Caco-2 (cell line): Measurements from ENCODE around the gene CACNA1D. TPM values are rescaled to one million over a fixed set of nuclear protein-coding genes. Genes with fewer than 3 reads are reported as not detected.

Source experiments
- BruUV-seq: library from RNA; stranded (reverse); fragments of 400-500 nt; replicated peaks from 2 replicates; lab custom pipeline; 2021; lab: Mats Ljungman, UMichigan
- CTCF ChIA-PET: fragments of 300-600 bp; sonication (Branson Sonifier 250); formaldehyde crosslinking; loops from one replicate; lab custom pipeline; 2022; ENCODE audit warnings: antibody characterized with exemption; lab: Charles Lee
- POLR2A ChIA-PET: fragments of 300-600 bp; sonication (Branson Sonifier 250); formaldehyde crosslinking; loops from one replicate; lab custom pipeline; 2022; ENCODE audit warnings: antibody characterized with exemption; lab: Charles Lee
- DNase-seq, 2 experiments: peaks; one replicate each; pipeline versions ENCODE4 v3.0.0 to v3.0.0-alpha.2; 2020 to 2022
- H3K27me3 ChIP-seq: replicated peaks from 2 replicates; pipeline ENCODE4 v1.6.0; 2011; ENCODE audit warnings: low read length; ENCODE audit not compliant: control insufficient read depth, insufficient read depth
- H3K36me3 ChIP-seq: 2 replicates; pipeline ENCODE4 v1.5.1; 2011; ENCODE audit warnings: low read length; ENCODE audit not compliant: control insufficient read depth, insufficient read depth
- H3K4me1 ChIP-seq: fragments of 250-450 bp; sonication (Bioruptor Pico); 2 replicates; pipeline ENCODE4 v1.5.1; 2020; ENCODE audit warnings: mild to moderate bottlenecking
- H3K4me3 ChIP-seq: 2 replicates; pipeline ENCODE4 v1.5.1; 2011; ENCODE audit warnings: low read depth, mild to moderate bottlenecking, control low read depth, low read length
- H3K9me3 ChIP-seq: fragments of 250-450 bp; sonication (Bioruptor Pico); 2 replicates; pipeline ENCODE4 v1.5.1; 2020; ENCODE audit warnings: mild to moderate bottlenecking, moderate library complexity
- H3K27ac Mint-ChIP-seq: one replicate; pipeline ENCODE4 v1.8.0; 2022; ENCODE audit warnings: mixed read lengths; ENCODE audit not compliant: unreplicated experiment
- H3K27me3 Mint-ChIP-seq: one replicate; pipeline ENCODE4 v1.8.0; 2022; ENCODE audit warnings: mixed read lengths; ENCODE audit not compliant: insufficient read depth, unreplicated experiment
- H3K36me3 Mint-ChIP-seq: one replicate; pipeline ENCODE4 v1.8.0; 2022; ENCODE audit warnings: mild to moderate bottlenecking, mixed read lengths; ENCODE audit not compliant: insufficient read depth, unreplicated experiment
- H3K4me1 Mint-ChIP-seq: one replicate; pipeline ENCODE4 v1.8.0; 2022; ENCODE audit warnings: low read depth, mixed read lengths; ENCODE audit not compliant: unreplicated experiment
- H3K4me3 Mint-ChIP-seq: one replicate; pipeline ENCODE4 v1.8.0; 2022; ENCODE audit warnings: mild to moderate bottlenecking, moderate library complexity, mixed read lengths; ENCODE audit not compliant: unreplicated experiment
- H3K9me3 Mint-ChIP-seq: one replicate; pipeline ENCODE4 v1.8.0; 2022; ENCODE audit warnings: mixed read lengths; ENCODE audit not compliant: unreplicated experiment
- CTCF ChIP-seq, 2 experiments: fragments of 200-600 bp in 1 of 2; IDR thresholded peaks; 1 replicate in 1 of 2; 2 replicates in 1 of 2; pipeline versions ENCODE4 v1.5.1 to v1.8.0; 2011 to 2022; ENCODE audit warnings: antibody characterized with exemption in 1 of 2, control low read depth in 1 of 2, inconsistent platforms in 1 of 2, low read depth in 1 of 2, low read length in 1 of 2, mild to moderate bottlenecking in 1 of 2, moderate library complexity in 1 of 2; ENCODE audit not compliant: insufficient read depth in 1 of 2, severe bottlenecking in 1 of 2, unreplicated experiment in 1 of 2
- intact Hi-C: fragments of 100-400 bp; cut with micrococcal nuclease; formaldehyde crosslinking; loops from one replicate; pipeline ENCODE4 v1.10.0; 2022; ENCODE audit not compliant: unreplicated experiment
- total RNA-seq: library from RNA; stranded (reverse); gene quantifications from 2 replicates; pipeline ENCODE4 v1.2.3, GENCODE V29; 2022

Gene CACNA1D
- total RNA-seq, 1 experiment from 2014 or later, result 13.3 TPM

- no peak for DNase-seq
- ChIA-PET POLR2A (no interaction called here), CTCF (no interaction called here)
- no peak overlapping the region for H3K4me3 Mint-ChIP-seq
- Histone ChIP-seq H3K36me3 (peaks cover 6% of the 10 kb centered on the region), H3K9me3 (no peaks in the 10 kb centered on the region), H3K4me3 (no peak overlapping the region), H3K4me1 (no peaks in the 10 kb centered on the region), H3K27me3 (no peaks in the 10 kb centered on the region)
- no peak for TF ChIP-seq CTCF (IDR thresholded peaks at IDR 0.05; ENCODE audit: insufficient read depth in 1 of 2, low read depth in 1 of 2, low read length in 1 of 2, severe bottlenecking in 1 of 2, unreplicated experiment in 1 of 2)
- no peak overlapping the region for H3K27ac Mint-ChIP-seq
- no TSS peak for BruUV-seq
- no peaks in the 10 kb centered on the region for H3K27me3 Mint-ChIP-seq
- H3K9me3 Mint-ChIP-seq, result no peaks in the 10 kb centered on the region
- H3K4me1 Mint-ChIP-seq, result no peaks in the 10 kb centered on the region
- intact Hi-C loops, result no loop called here
- H3K36me3 Mint-ChIP-seq, result peaks cover 17% of the 10 kb centered on the region
Observed at GRCh38 chr3:53833700-53834099, 339.3 kb downstream of the CACNA1D start.

- H3K27me3 Mint-ChIP-seq, result no peaks in the 10 kb centered on the region
- BruUV-seq, result no TSS peak
- Histone ChIP-seq H3K9me3 (no peaks in the 10 kb centered on the region), H3K4me1 (no peaks in the 10 kb centered on the region), H3K27me3 (no peaks in the 10 kb centered on the region), H3K36me3 (peaks cover 6% of the 10 kb centered on the region), H3K4me3 (no peak overlapping the region)
- intact Hi-C loops, result no loop called here
- CTCF ChIA-PET, result no interaction called here
- no peak overlapping the region for H3K4me3 Mint-ChIP-seq
- H3K36me3 Mint-ChIP-seq, result peaks cover 25% of the 10 kb centered on the region
- POLR2A ChIA-PET, result no interaction called here
- H3K4me1 Mint-ChIP-seq, result no peaks in the 10 kb centered on the region
- H3K27ac Mint-ChIP-seq, result no peak overlapping the region
- no peak for DNase-seq
- H3K9me3 Mint-ChIP-seq, result no peaks in the 10 kb centered on the region
- no peak for TF ChIP-seq CTCF (IDR thresholded peaks at IDR 0.05; ENCODE audit: insufficient read depth in 1 of 2, low read depth in 1 of 2, low read length in 1 of 2, severe bottlenecking in 1 of 2, unreplicated experiment in 1 of 2)
Observed at GRCh38 chr3:53834429-53835095, 340.2 kb downstream of the CACNA1D start.

- no peak for DNase-seq
- no peaks in the 10 kb centered on the region for H3K4me1 Mint-ChIP-seq
- POLR2A ChIA-PET, result no interaction called here
- no TSS peak for BruUV-seq
- no peak overlapping the region for H3K27ac Mint-ChIP-seq
- no peak overlapping the region for H3K4me3 Mint-ChIP-seq
- CTCF ChIA-PET, result no interaction called here
- H3K9me3 Mint-ChIP-seq, result no peaks in the 10 kb centered on the region
- H3K9me3 ChIP-seq, result no peaks in the 10 kb centered on the region
- H3K36me3 Mint-ChIP-seq, result peaks cover 30% of the 10 kb centered on the region
- H3K27me3 Mint-ChIP-seq, result no peaks in the 10 kb centered on the region
- H3K36me3 ChIP-seq, result peaks cover 4% of the 10 kb centered on the region
- intact Hi-C loops, result no loop called here
- no peak for TF ChIP-seq CTCF (IDR thresholded peaks at IDR 0.05; ENCODE audit: insufficient read depth in 1 of 2, low read depth in 1 of 2, low read length in 1 of 2, severe bottlenecking in 1 of 2, unreplicated experiment in 1 of 2)
- H3K4me1 ChIP-seq, result no peaks in the 10 kb centered on the region
- no peak overlapping the region for H3K4me3 ChIP-seq
- no peaks in the 10 kb centered on the region for H3K27me3 ChIP-seq
Observed at GRCh38 chr3:53835257-53835656, 340.8 kb downstream of the CACNA1D start.
